Melanocyte of skin (primary cell): ENCODE results near the gene NKAIN4. TPM values are rescaled to one million over a fixed set of nuclear protein-coding genes. Genes with fewer than 3 reads are reported as not detected.

Experiments
- small RNA-seq, 2 donors: library from RNA; depleted of rRNA; stranded (forward); fragments of <200 nt; gene quantifications; one replicate each; pipeline ENCODE3, GENCODE V24; 2012
- total RNA-seq, 2 donors: library from RNA; depleted of rRNA; stranded (reverse); fragments of >200 nt; gene quantifications; 2 replicates each; pipeline ENCODE4 v1.2.3, GENCODE V29; 2012

Gene NKAIN4
- under 1 TPM in 1 of 2 donors, not detected in 1; 0.33 TPM for total RNA-seq

GRCh38 chr20:63254232-63254605, at the start of gene NKAIN4:
Gene NKAIN4 (minus strand): TSS chr20:63254463. CDS start chr20:63254450, 13 bp downstream.

GRCh38 chr20:63292904-63293303, 38.6 kb upstream of the NKAIN4 start, which contains the start of gene COL20A1:
Gene COL20A1 (plus strand): TSS chr20:63293186. CDS start chr20:63295108, 1,922 bp downstream.

GRCh38 chr20:63272105-63273058, 18.1 kb upstream of the NKAIN4 start, which contains the start of gene ARFGAP1:
Gene ARFGAP1 (plus strand): TSS chr20:63272813. CDS start chr20:63275581, 2,768 bp downstream.

GRCh38 chr20:63235399-63235983, 18.8 kb downstream of the NKAIN4 start, which contains the start of gene BIRC7:
Gene BIRC7 (plus strand): TSS chr20:63235905. CDS start chr20:63236097, 192 bp downstream.

GRCh38 chr20:63216041-63216848, 38.0 kb downstream of the NKAIN4 start, which contains the start of gene YTHDF1:
Gene YTHDF1 (minus strand): TSS chr20:63216131. CDS start chr20:63215892, 239 bp downstream.

Small RNA genes lying within 50 kb of the gene (small RNA-seq; reads per million reads assigned to genes)
- gene MIR3196 (0 reads per million in 2 donors), gene MIR4326 (0 to 0.81 reads per million in 2 donors)

Other genes with a start within 250 kb of the NKAIN4 start
- not detected for gene BHLHE23, start 247.5 kb downstream of the NKAIN4 start, total RNA-seq
- gene YTHDF1, start 38.3 kb downstream of the NKAIN4 start, total RNA-seq, result 10 to 100 TPM; 25.8 to 30.0 TPM
- 1 to 10 TPM; 2.7 to 4.1 TPM for gene BIRC7, start 18.6 kb downstream of the NKAIN4 start, total RNA-seq
- gene ARFGAP1, start 18.4 kb upstream of the NKAIN4 start, total RNA-seq, result 10 to 100 TPM; 63.9 to 67.8 TPM
- gene COL20A1, start 38.7 kb upstream of the NKAIN4 start, total RNA-seq, result under 1 TPM in 1 of 2 donors, not detected in 1; 0.34 TPM
- not detected for gene CHRNA4, start 106.9 kb upstream of the NKAIN4 start, total RNA-seq
- not detected for gene KCNQ2, start 218.2 kb upstream of the NKAIN4 start, total RNA-seq
- under 1 TPM in 1 of 2 donors, not detected in 1; 0.34 TPM for gene EEF1A2, start 244.6 kb upstream of the NKAIN4 start, total RNA-seq